RPMI8226 (cell line): ENCODE results near the gene CDS2.
A peak's percentile ranks its signal among the peaks of the same experiment; 100 is the strongest.

Source experiments
- DNase-seq: peaks from one replicate; pipeline ENCODE4 v3.0.0-alpha.2; 2015

Gene CDS2

GRCh38 chr20:5182615-5183254, 55.9 kb downstream of the CDS2 start:
- DNase-seq: no peak

GRCh38 chr20:5183731-5184474, 57.1 kb downstream of the CDS2 start:
- DNase-seq: no peak

- no peak for DNase-seq
Observed at GRCh38 chr20:5184684-5185083, 57.9 kb downstream of the CDS2 start.

GRCh38 chr20:5187122-5187521, 60.3 kb downstream of the CDS2 start:
- DNase-seq: no peak

- no peak for DNase-seq
Observed at GRCh38 chr20:5188736-5189135, 61.9 kb downstream of the CDS2 start.

GRCh38 chr20:5189917-5190316, 63.1 kb downstream of the CDS2 start:
- DNase-seq: no peak

- no peak for DNase-seq
Observed at GRCh38 chr20:5190444-5190843, 63.6 kb downstream of the CDS2 start.

- peak; percentile 66 for DNase-seq
Observed at GRCh38 chr20:5191829-5192569, 65.2 kb downstream of the CDS2 start.

- DNase-seq: peak; percentile 25
Observed at GRCh38 chr20:5192570-5193431, 66.0 kb downstream of the CDS2 start.

- DNase-seq: no peak
Observed at GRCh38 chr20:5195655-5196054, 68.8 kb downstream of the CDS2 start.

- DNase-seq: no peak
Observed at GRCh38 chr20:5196149-5196548, 69.3 kb downstream of the CDS2 start.

GRCh38 chr20:5197270-5197827, 70.5 kb downstream of the CDS2 start:
- no peak for DNase-seq

- DNase-seq: no peak
Observed at GRCh38 chr20:5197847-5198650, 71.2 kb downstream of the CDS2 start.

- DNase-seq: no peak
Observed at GRCh38 chr20:5198651-5198924, 71.8 kb downstream of the CDS2 start.

- DNase-seq: no peak
Observed at GRCh38 chr20:5203380-5203779, 76.6 kb downstream of the CDS2 start.

- DNase-seq: peak; percentile 78
Observed at GRCh38 chr20:5205348-5206210, 78.8 kb downstream of the CDS2 start.

GRCh38 chr20:5207138-5207537, 80.3 kb downstream of the CDS2 start:
- DNase-seq: no peak

GRCh38 chr20:5211803-5212714, 85.3 kb downstream of the CDS2 start:
- no peak for DNase-seq

- DNase-seq: no peak
Observed at GRCh38 chr20:5212907-5213487, 86.2 kb downstream of the CDS2 start.

- no peak for DNase-seq
Observed at GRCh38 chr20:5214826-5215225, 88.0 kb downstream of the CDS2 start.
